Endothelial cell of umbilical vein (primary cell): ENCODE measurements around the gene ZNF652.

Experiments
- CTCF ChIP-seq, 2 donors: IDR thresholded peaks; 1 replicate in 1 of 2; 2 replicates in 1 of 2; pipeline ENCODE4 v1.5.1; 2011; ENCODE audit warnings: low read length in 2 of 2, mild to moderate bottlenecking in 2 of 2, moderate library complexity in 2 of 2, control low read depth in 1 of 2, inconsistent platforms in 1 of 2, low read depth in 1 of 2; ENCODE audit not compliant: insufficient read depth in 1 of 2; ENCODE audit errors: extremely low read depth in 1 of 2
- EZH2 ChIP-seq: IDR thresholded peaks from 2 replicates; pipeline ENCODE4 v1.6.1; 2012; ENCODE audit warnings: borderline replicate concordance, low read depth, mild to moderate bottlenecking, moderate library complexity, low read length, inconsistent platforms; ENCODE audit not compliant: severe bottlenecking
- FOS ChIP-seq: IDR thresholded peaks from 2 replicates; pipeline ENCODE4 v1.6.1; 2011; ENCODE audit warnings: mild to moderate bottlenecking, low read length, moderate library complexity, borderline replicate concordance; ENCODE audit not compliant: insufficient read depth
- GATA2 ChIP-seq: IDR thresholded peaks from 2 replicates; pipeline ENCODE4 v1.7.0; 2011; ENCODE audit warnings: low read depth, mild to moderate bottlenecking, moderate library complexity, mixed read lengths, low read length; ENCODE audit not compliant: insufficient read length, insufficient read depth
- MYC ChIP-seq: IDR thresholded peaks from one replicate; pipeline ENCODE4 v1.6.1; 2011; ENCODE audit warnings: mild to moderate bottlenecking, low read depth, low read length
- POLR2A ChIP-seq: IDR thresholded peaks from 2 replicates; pipeline ENCODE4 v1.6.1; 2012; ENCODE audit warnings: low read depth, mild to moderate bottlenecking, control low read depth, low read length
- POLR2AphosphoS5 ChIP-seq: IDR thresholded peaks from 2 replicates; pipeline ENCODE4 v1.6.1; 2012; ENCODE audit warnings: low read depth, mild to moderate bottlenecking, control low read depth, low read length, moderate library complexity; ENCODE audit not compliant: insufficient read depth
- TF ChIP-seq, protein P1 (sequence below): IDR thresholded peaks from 2 replicates; pipeline ENCODE4 v1.6.1; 2011; ENCODE audit not compliant: insufficient read depth, insufficient read length

- TF ChIP-seq POLR2AphosphoS5 = no peak
- no peak for TF ChIP-seq EZH2
- TF ChIP-seq CTCF (IDR thresholded peaks at IDR 0.05; ENCODE audit: extremely low read depth in 1 of 2, insufficient read depth in 1 of 2, low read depth in 1 of 2, low read length in 2 of 2) = no peak
- TF ChIP-seq, protein P1, sequence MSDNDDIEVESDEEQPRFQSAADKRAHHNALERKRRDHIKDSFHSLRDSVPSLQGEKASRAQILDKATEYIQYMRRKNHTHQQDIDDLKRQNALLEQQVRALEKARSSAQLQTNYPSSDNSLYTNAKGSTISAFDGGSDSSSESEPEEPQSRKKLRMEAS = no peak
- no peak for TF ChIP-seq FOS
- no peak for TF ChIP-seq POLR2A
- no peak for TF ChIP-seq MYC
- no peak for TF ChIP-seq GATA2
These were observed 12.5 kb downstream of the ZNF652 start for GRCh38 chr17:49349541-49349940.
